HepG2 (cell line): ENCODE data around the gene DDRGK1. TPM values are rescaled to one million over a fixed set of nuclear protein-coding genes. Genes with fewer than 3 reads are reported as not detected.
A peak's percentile ranks its signal among the peaks of the same experiment; 100 is the strongest.

Experiments
- ARNTL ChIP-seq: sonication (generic); formaldehyde crosslinking; IDR thresholded peaks from 2 replicates; pipeline ENCODE4 v1.4.0; 2020; ENCODE audit warnings: mild to moderate bottlenecking, missing genetic modification reagents
- ETV5 ChIP-seq: IDR thresholded peaks from 2 replicates; pipeline ENCODE4 v1.6.1; 2018; ENCODE audit warnings: missing biosample characterization, missing genetic modification reagents, inconsistent platforms, borderline replicate concordance
- FIP1L1 ChIP-seq: fragments of 200-400 bp; formaldehyde crosslinking; IDR thresholded peaks from 2 replicates; pipeline ENCODE4 v1.6.1; 2018; ENCODE audit warnings: low read depth, mild to moderate bottlenecking, low read length, moderate library complexity, borderline replicate concordance; ENCODE audit not compliant: insufficient read depth
- GTF2F1 ChIP-seq: fragments of 150-350 bp; IDR thresholded peaks from 2 replicates; pipeline ENCODE4 v1.6.1; 2014; ENCODE audit warnings: low read length
- HIVEP1 ChIP-seq: sonication (generic); formaldehyde crosslinking; IDR thresholded peaks from 2 replicates; pipeline ENCODE4 v1.4.0; 2020; ENCODE audit warnings: mild to moderate bottlenecking, missing genetic modification reagents
- MXI1 ChIP-seq: IDR thresholded peaks from 3 replicates; pipeline ENCODE4 v1.6.1; 2012; ENCODE audit warnings: low read depth, low read length, inconsistent platforms, borderline replicate concordance
- NCOA2 ChIP-seq: sonication (generic); formaldehyde crosslinking; IDR thresholded peaks from 2 replicates; pipeline ENCODE4 v1.8.0; 2022; ENCODE audit warnings: inconsistent platforms
- NR2F2 ChIP-seq: IDR thresholded peaks from 2 replicates; pipeline ENCODE4 v1.6.1; 2012; ENCODE audit warnings: low read depth, inconsistent platforms, borderline replicate concordance
- SMC3 ChIP-seq: IDR thresholded peaks from 2 replicates; pipeline ENCODE4 v1.6.1; 2011; ENCODE audit warnings: low read length, improper control_type of control experiment
- ZNF263 ChIP-seq: sonication (generic); formaldehyde crosslinking; IDR thresholded peaks from 2 replicates; pipeline ENCODE4 v1.4.0; 2020; ENCODE audit warnings: missing genetic modification reagents
- ZNF616 ChIP-seq: sonication (generic); formaldehyde crosslinking; IDR thresholded peaks from 2 replicates; pipeline ENCODE4 v1.5.0; 2020; ENCODE audit warnings: low read depth, mild to moderate bottlenecking, missing genetic modification reagents
- polyA plus RNA-seq, 8 experiments: library from polyadenylated mRNA; depleted of rRNA in 3 of 8; stranded (reverse) in 7 of 8; unstranded in 1 of 8; fragments of >200 nt; fragmentation: Illumina TruSeq in 4 of 8; extraction: Trizol in 4 of 8; gene quantifications; 2 replicates each; pipeline versions ENCODE4 v1.2.1 to v1.2.3, GENCODE V29; 2011 to 2016; ENCODE audit warnings: low read depth in 4 of 8, missing spikeins in 1 of 8, mixed read lengths in 1 of 8; ENCODE audit not compliant: insufficient read depth in 1 of 8
- total RNA-seq, 5 experiments: library from RNA; depleted of rRNA; stranded (reverse); fragments of >200 nt; fragmentation: Illumina TruSeq; extraction: Trizol; gene quantifications; 2 replicates each; pipeline ENCODE4 v1.2.3, GENCODE V29; 2016; ENCODE audit warnings: low read depth in 1 of 5
- TF ChIP-seq, protein P1 (sequence below): IDR thresholded peaks from 2 replicates; pipeline ENCODE4 v1.4.0; 2020; ENCODE audit warnings: mild to moderate bottlenecking, missing genetic modification reagents
- TF ChIP-seq, protein P2 (sequence below): sonication (generic); formaldehyde crosslinking; IDR thresholded peaks from 2 replicates; pipeline ENCODE4 v1.4.0; 2020; ENCODE audit warnings: missing genetic modification reagents
- TF ChIP-seq, protein P3 (sequence below): sonication (generic); formaldehyde crosslinking; IDR thresholded peaks from 2 replicates; pipeline ENCODE4 v1.9.0; 2021; ENCODE audit warnings: missing genetic modification reagents, mild to moderate bottlenecking, borderline replicate concordance
- TF ChIP-seq, protein P4 (sequence below): sonication (generic); formaldehyde crosslinking; conservative IDR thresholded peaks from 2 replicates; pipeline ENCODE4 v1.4.0; 2020; ENCODE audit warnings: mild to moderate bottlenecking, missing genetic modification reagents, moderate library complexity
- TF ChIP-seq, protein P5 (sequence below): sonication (generic); formaldehyde crosslinking; IDR thresholded peaks from 2 replicates; pipeline ENCODE4 v1.4.0; 2020; ENCODE audit warnings: missing genetic modification reagents

DDRGK1 gene
- total and polyA plus RNA-seq, 2 of the 13 experiments (the other 11 are each of a cell fraction or from before 2014, with no cell fraction given): 96.7 to 149 TPM

DNA sequence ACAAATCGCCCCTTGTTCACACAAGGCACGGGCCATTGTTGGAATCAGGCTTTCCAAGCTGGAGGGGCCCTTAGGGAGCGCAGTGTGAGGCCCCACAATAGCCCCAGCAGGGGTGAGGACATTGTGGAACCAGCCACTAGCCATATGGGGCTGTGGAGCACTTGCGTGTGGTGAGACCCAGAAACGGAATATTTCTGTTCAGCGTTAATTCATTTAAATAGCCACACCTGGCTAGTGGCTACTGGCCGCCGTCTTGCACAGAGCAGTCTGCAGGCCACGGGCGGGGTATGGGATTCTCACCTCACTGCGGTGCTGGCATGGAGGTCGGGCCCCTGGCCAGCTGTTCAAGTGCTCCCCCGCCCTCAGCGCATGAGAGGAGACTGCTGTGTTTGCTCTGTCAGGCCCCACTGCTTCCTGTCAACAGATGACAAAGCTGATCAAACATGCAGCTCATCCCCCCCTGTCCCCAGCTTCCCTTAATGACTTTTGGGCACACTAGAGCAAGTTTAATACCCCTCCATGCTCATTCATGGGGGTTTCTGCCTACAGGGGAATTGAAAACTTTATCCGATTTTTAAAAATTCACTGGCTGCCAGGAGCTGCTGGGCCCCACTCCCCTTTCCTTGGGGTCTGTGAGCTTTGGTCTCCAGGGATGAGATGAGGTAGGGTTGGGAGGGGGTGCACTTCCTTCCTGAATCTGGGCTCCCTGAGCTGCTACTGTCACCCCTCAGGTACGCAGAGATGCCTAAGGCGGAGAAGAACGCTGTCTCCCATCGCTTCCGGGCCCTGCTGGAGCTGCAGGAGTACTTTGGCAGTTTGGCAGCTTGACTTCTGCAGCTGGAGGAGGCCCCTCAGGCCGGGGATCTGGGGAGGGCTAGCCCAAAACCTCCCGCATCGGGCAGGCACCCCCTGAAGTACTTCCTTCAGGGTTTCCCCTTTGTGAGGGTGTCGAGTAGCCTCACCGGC, 18.4 kb upstream of the DDRGK1 start (continued):
- no peak for TF ChIP-seq ZNF616
- no peak for TF ChIP-seq GTF2F1
- TF ChIP-seq, protein P1, sequence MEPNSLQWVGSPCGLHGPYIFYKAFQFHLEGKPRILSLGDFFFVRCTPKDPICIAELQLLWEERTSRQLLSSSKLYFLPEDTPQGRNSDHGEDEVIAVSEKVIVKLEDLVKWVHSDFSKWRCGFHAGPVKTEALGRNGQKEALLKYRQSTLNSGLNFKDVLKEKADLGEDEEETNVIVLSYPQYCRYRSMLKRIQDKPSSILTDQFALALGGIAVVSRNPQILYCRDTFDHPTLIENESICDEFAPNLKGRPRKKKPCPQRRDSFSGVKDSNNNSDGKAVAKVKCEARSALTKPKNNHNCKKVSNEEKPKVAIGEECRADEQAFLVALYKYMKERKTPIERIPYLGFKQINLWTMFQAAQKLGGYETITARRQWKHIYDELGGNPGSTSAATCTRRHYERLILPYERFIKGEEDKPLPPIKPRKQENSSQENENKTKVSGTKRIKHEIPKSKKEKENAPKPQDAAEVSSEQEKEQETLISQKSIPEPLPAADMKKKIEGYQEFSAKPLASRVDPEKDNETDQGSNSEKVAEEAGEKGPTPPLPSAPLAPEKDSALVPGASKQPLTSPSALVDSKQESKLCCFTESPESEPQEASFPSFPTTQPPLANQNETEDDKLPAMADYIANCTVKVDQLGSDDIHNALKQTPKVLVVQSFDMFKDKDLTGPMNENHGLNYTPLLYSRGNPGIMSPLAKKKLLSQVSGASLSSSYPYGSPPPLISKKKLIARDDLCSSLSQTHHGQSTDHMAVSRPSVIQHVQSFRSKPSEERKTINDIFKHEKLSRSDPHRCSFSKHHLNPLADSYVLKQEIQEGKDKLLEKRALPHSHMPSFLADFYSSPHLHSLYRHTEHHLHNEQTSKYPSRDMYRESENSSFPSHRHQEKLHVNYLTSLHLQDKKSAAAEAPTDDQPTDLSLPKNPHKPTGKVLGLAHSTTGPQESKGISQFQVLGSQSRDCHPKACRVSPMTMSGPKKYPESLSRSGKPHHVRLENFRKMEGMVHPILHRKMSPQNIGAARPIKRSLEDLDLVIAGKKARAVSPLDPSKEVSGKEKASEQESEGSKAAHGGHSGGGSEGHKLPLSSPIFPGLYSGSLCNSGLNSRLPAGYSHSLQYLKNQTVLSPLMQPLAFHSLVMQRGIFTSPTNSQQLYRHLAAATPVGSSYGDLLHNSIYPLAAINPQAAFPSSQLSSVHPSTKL (CRISPR knock-in tag): peak; percentile 96
- peak; percentile 97 for TF ChIP-seq NR2F2
- TF ChIP-seq, protein P2, sequence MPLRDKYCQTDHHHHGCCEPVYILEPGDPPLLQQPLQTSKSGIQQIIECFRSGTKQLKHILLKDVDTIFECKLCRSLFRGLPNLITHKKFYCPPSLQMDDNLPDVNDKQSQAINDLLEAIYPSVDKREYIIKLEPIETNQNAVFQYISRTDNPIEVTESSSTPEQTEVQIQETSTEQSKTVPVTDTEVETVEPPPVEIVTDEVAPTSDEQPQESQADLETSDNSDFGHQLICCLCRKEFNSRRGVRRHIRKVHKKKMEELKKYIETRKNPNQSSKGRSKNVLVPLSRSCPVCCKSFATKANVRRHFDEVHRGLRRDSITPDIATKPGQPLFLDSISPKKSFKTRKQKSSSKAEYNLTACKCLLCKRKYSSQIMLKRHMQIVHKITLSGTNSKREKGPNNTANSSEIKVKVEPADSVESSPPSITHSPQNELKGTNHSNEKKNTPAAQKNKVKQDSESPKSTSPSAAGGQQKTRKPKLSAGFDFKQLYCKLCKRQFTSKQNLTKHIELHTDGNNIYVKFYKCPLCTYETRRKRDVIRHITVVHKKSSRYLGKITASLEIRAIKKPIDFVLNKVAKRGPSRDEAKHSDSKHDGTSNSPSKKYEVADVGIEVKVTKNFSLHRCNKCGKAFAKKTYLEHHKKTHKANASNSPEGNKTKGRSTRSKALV (CRISPR knock-in tag): peak; percentile 83
- peak; percentile 86; the same call in 1 of the 2 replicates for TF ChIP-seq HIVEP1
- TF ChIP-seq FIP1L1: no peak
- TF ChIP-seq, protein P3, sequence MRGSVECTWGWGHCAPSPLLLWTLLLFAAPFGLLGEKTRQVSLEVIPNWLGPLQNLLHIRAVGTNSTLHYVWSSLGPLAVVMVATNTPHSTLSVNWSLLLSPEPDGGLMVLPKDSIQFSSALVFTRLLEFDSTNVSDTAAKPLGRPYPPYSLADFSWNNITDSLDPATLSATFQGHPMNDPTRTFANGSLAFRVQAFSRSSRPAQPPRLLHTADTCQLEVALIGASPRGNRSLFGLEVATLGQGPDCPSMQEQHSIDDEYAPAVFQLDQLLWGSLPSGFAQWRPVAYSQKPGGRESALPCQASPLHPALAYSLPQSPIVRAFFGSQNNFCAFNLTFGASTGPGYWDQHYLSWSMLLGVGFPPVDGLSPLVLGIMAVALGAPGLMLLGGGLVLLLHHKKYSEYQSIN: no peak
- TF ChIP-seq, protein P4, sequence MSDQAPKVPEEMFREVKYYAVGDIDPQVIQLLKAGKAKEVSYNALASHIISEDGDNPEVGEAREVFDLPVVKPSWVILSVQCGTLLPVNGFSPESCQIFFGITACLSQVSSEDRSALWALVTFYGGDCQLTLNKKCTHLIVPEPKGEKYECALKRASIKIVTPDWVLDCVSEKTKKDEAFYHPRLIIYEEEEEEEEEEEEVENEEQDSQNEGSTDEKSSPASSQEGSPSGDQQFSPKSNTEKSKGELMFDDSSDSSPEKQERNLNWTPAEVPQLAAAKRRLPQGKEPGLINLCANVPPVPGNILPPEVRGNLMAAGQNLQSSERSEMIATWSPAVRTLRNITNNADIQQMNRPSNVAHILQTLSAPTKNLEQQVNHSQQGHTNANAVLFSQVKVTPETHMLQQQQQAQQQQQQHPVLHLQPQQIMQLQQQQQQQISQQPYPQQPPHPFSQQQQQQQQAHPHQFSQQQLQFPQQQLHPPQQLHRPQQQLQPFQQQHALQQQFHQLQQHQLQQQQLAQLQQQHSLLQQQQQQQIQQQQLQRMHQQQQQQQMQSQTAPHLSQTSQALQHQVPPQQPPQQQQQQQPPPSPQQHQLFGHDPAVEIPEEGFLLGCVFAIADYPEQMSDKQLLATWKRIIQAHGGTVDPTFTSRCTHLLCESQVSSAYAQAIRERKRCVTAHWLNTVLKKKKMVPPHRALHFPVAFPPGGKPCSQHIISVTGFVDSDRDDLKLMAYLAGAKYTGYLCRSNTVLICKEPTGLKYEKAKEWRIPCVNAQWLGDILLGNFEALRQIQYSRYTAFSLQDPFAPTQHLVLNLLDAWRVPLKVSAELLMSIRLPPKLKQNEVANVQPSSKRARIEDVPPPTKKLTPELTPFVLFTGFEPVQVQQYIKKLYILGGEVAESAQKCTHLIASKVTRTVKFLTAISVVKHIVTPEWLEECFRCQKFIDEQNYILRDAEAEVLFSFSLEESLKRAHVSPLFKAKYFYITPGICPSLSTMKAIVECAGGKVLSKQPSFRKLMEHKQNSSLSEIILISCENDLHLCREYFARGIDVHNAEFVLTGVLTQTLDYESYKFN (CRISPR knock-in tag): peak; percentile 100
- TF ChIP-seq NCOA2: peak; percentile 94
- peak; percentile 89 for TF ChIP-seq ARNTL
- TF ChIP-seq MXI1: peak; percentile 97
- peak; percentile 99 for TF ChIP-seq ETV5 (CRISPR knock-in tag)
- TF ChIP-seq, protein P5, sequence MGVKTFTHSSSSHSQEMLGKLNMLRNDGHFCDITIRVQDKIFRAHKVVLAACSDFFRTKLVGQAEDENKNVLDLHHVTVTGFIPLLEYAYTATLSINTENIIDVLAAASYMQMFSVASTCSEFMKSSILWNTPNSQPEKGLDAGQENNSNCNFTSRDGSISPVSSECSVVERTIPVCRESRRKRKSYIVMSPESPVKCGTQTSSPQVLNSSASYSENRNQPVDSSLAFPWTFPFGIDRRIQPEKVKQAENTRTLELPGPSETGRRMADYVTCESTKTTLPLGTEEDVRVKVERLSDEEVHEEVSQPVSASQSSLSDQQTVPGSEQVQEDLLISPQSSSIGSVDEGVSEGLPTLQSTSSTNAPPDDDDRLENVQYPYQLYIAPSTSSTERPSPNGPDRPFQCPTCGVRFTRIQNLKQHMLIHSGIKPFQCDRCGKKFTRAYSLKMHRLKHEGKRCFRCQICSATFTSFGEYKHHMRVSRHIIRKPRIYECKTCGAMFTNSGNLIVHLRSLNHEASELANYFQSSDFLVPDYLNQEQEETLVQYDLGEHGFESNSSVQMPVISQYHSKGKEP (CRISPR knock-in tag): no peak
- peak; percentile 94 for TF ChIP-seq ZNF263 (CRISPR knock-in tag)
- TF ChIP-seq SMC3: no peak
